Psoas muscle (tissue), 8 donors: ENCODE measurements around the gene MCM8. TPM values are rescaled to one million over a fixed set of nuclear protein-coding genes. Genes with fewer than 3 reads are reported as not detected.

ENCODE experiments used
- ATAC-seq, 4 donors: fragments of 200-7000 bp; cut with Tn5 transposase; one replicate each; pipeline ENCODE4 v1.9.1; 2020; ENCODE audit warnings: moderate library complexity in 3 of 4, mild to moderate bottlenecking in 2 of 4
- DNase-seq, 2 donors: peaks; one replicate each; pipeline ENCODE4 v3.0.0-alpha.2; 2020
- H3K27ac ChIP-seq: fragments of 200-600 bp; one replicate; pipeline ENCODE4 v1.8.0; 2022
- H3K27me3 ChIP-seq, 3 donors: fragments of 200-600 bp in 1 of 3; one replicate each; pipeline versions ENCODE4 v1.6.1 to v1.8.0; 2013 to 2022; ENCODE audit warnings: low read length in 2 of 3, mild to moderate bottlenecking in 2 of 3, moderate library complexity in 1 of 3; ENCODE audit not compliant: insufficient read depth in 3 of 3
- H3K36me3 ChIP-seq, 2 donors: fragments of 200-600 bp in 1 of 2; one replicate each; pipeline versions ENCODE4 v1.6.1 to v1.8.0; 2013 to 2022; ENCODE audit warnings: low read depth in 1 of 2, mild to moderate bottlenecking in 1 of 2, moderate library complexity in 1 of 2; ENCODE audit not compliant: insufficient read depth in 1 of 2
- H3K4me1 ChIP-seq: fragments of 200-600 bp; one replicate; pipeline ENCODE4 v1.8.0; 2022
- H3K4me3 ChIP-seq: fragments of 200-600 bp; one replicate; pipeline ENCODE4 v1.8.0; 2022; ENCODE audit warnings: mild to moderate bottlenecking
- H3K9me3 ChIP-seq: fragments of 200-600 bp; one replicate; pipeline ENCODE4 v1.8.0; 2022
- CTCF ChIP-seq: fragments of 200-600 bp; IDR thresholded peaks from one replicate; pipeline ENCODE4 v1.8.0; 2022; ENCODE audit warnings: antibody characterized with exemption
- WGBS, 3 donors: extraction: QIAGEN DNeasy Blood & Tissue Kit; methylation state at CpG; one replicate each; pipeline versions ENCODE4 v1.1.6 to v1.1.7; 2013; 5-methylcytosine and 5-hydroxymethylcytosine counted together
- intact Hi-C, 2 donors: fragments of 100-400 bp; cut with DNase I; formaldehyde crosslinking; loops; one replicate each; pipeline versions ENCODE4 v1.11.0 to v1.14.2; 2022
- polyA plus RNA-seq, 3 donors: library from polyadenylated mRNA; stranded (reverse); fragments of 200-250 nt; gene quantifications; one replicate each; pipeline ENCODE4 v1.2.3, GENCODE V29; 2013
- total RNA-seq, 4 donors: library from RNA; stranded (reverse); fragmentation: NEBNext Ultra II Directional in 2 of 4; extraction: Animal tissue kit (Norgen Biotek cat#: 25700) in 2 of 4; gene quantifications; one replicate each; pipeline versions ENCODE4 v1.2.1 to v1.2.4, GENCODE V29; 2021 to 2023
- donor health status: healthy with polysubstance abuse.
- donor health status: DM: no; HTN: no; CAD: no; lungs with moderate emphysema.
- donor health status: Bipolar disorder and iron deficiency.
- donor health status: healthy.
- donor health status: DM: yes; HTN: yes; CAD: no.
- donor health status: DM: no; HTN: no; CAD: no.
- donor health status: DM: no; HTN: no; CAD: no.
- donor health status: DM: yes; HTN: yes; CAD: no.

Gene MCM8
- total and polyA plus RNA-seq, 7 donors, result 2.9 to 14.8 (median 6.2) TPM

- no peaks in the 10 kb centered on the region for H3K27me3 ChIP-seq
- H3K36me3 ChIP-seq, result peaks cover 3 to 77% of the 10 kb centered on the region in 2 donors
- no peaks in the 10 kb centered on the region for H3K9me3 ChIP-seq
- WGBS, 3 donors, result 73 to 78% (median 74%) methylated on average over 5 of the region's 5 CpGs
- H3K4me3 ChIP-seq, result no peak overlapping the region
- H3K27ac ChIP-seq, result no peak overlapping the region
- DNase-seq (no peak), ATAC-seq (no peak)
- no peak for TF ChIP-seq CTCF
- intact Hi-C loops, result no loop called here
- peaks cover 8% of the 10 kb centered on the region for H3K4me1 ChIP-seq
Observed at GRCh38 chr20:6039766-6040165, 89.3 kb downstream of the MCM8 start.

GRCh38 chr20:6040540-6040939 lies 90.1 kb downstream of the MCM8 start:
- H3K27ac ChIP-seq, result no peak overlapping the region
- no peak overlapping the region for H3K4me3 ChIP-seq
- no peak for DNase-seq
- H3K36me3 ChIP-seq, result peaks cover 3 to 71% of the 10 kb centered on the region in 2 donors
- intact Hi-C loops, result no loop called here
- 93 to 95% (median 93%) methylated on average over 8 of the region's 8 CpGs for WGBS, 3 donors
- no peaks in the 10 kb centered on the region for H3K9me3 ChIP-seq
- peaks cover under 1% of the 10 kb centered on the region for H3K4me1 ChIP-seq
- ATAC-seq, result no peak
- no peak for TF ChIP-seq CTCF
- no peaks in the 10 kb centered on the region for H3K27me3 ChIP-seq

- no peak overlapping the region for H3K4me3 ChIP-seq
- DNase-seq (peak in 1 of 2 donors; percentile 51), ATAC-seq (peak; percentile 16 to 42 (median 21))
- intact Hi-C loops, result no loop called here
- H3K36me3 ChIP-seq, result peaks cover 1 to 65% of the 10 kb centered on the region in 2 donors
- H3K9me3 ChIP-seq, result no peaks in the 10 kb centered on the region
- WGBS, 3 donors, result 81 to 84% (median 82%) methylated on average over 62 to 67 of the region's 67 CpGs
- H3K27ac ChIP-seq, result no peak overlapping the region
- no peaks in the 10 kb centered on the region for H3K27me3 ChIP-seq
- TF ChIP-seq CTCF, result no peak
- no peaks in the 10 kb centered on the region for H3K4me1 ChIP-seq
Observed at GRCh38 chr20:6040958-6041807, 90.7 kb downstream of the MCM8 start.

GRCh38 chr20:6041808-6042265 lies 91.4 kb downstream of the MCM8 start:
- TF ChIP-seq CTCF, result no peak
- WGBS, 3 donors, result 90 to 92% (median 92%) methylated on average over 24 to 26 of the region's 26 CpGs
- no peaks in the 10 kb centered on the region for H3K4me1 ChIP-seq
- ATAC-seq (peak in 3 of 4 donors; percentile 20 to 22 (median 21)), DNase-seq (no peak)
- no peaks in the 10 kb centered on the region for H3K27me3 ChIP-seq
- intact Hi-C loops, result no loop called here
- H3K27ac ChIP-seq, result no peak overlapping the region
- no peak overlapping the region for H3K4me3 ChIP-seq
- H3K9me3 ChIP-seq, result no peaks in the 10 kb centered on the region
- H3K36me3 ChIP-seq, result peaks cover 0 to 63% of the 10 kb centered on the region in 2 donors
